ENCODE measurements around the gene BRSK2. TPM values are rescaled to one million over a fixed set of nuclear protein-coding genes. Genes with fewer than 3 reads are reported as not detected.

BRSK2 gene
- total and polyA plus RNA-seq, 9 of the 15 experiments (the other 6 are each of a cell fraction or from before 2014, with no cell fraction given): 0.06 to 0.52 (median 0.18) TPM; not detected in 5

DNA sequence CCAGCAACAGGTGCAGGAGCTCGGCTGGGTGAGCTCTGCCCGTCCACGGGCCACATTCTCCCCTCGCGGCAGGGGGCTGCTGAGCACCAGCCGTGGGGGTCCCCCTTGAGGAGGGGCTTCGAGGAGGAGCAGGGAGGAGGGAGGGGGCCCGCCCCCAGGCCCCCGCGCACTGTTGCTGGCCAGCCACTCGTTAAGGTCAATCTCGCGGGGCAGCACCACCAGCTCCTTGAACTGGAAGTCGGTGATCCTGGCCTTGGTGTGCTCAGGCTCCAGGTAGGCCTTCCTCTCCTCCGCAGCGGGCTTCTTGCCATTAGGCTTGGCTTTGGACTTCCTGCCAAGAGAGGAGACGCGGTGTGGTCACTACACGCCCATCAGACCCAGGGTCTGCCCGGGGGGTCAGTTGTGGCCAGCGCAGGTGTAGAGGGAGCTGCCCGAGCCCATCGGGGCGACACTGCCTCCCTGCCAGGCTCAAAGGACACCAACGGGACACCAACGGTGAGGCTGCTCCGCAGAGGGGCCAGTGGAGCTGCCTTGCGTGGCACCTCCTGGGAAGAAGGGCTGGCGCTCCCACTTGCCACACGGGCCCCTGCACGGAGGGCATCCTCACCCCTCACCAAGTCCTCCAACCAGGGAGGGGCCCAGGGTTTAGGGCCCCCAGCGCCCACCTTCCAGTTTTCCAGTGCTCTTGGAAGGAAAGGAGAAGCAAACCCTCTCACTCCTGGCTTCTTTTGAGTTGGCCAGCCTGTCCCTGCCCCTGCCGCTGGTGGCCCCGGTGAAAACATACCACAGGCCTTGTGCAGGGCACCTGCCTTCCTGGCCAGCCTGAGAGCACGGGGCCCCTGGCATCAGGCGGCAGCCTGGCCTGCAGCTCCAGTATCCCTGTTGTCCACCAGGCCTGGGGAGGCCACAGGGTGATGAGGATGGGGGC lies 91.1 kb downstream of the BRSK2 start:
- Histone ChIP-seq H3K27me3 (ENCODE audit: control insufficient read depth in 2 of 2, insufficient read depth in 2 of 2, low read length in 2 of 2) (no peaks in the 10 kb centered on the region), H3K9ac (ENCODE audit: insufficient read depth in 1 of 2, low read depth in 2 of 2, low read length in 2 of 2) (no peak overlapping the region), H3K27ac (ENCODE audit: extremely low read depth, low read depth, low read length) (no peak overlapping the region), H3K4me1 (replicated peaks in 1 of 2; ENCODE audit: control insufficient read depth in 2 of 2, insufficient read depth in 2 of 2, low read length in 2 of 2) (peaks cover 0 to 29% of the 10 kb centered on the region in 2 experiments; a peak in 2 of 5 replicates), H3K9me3 (replicated peaks; ENCODE audit: control insufficient read depth, insufficient read depth, low read depth, low read length) (no peaks in the 10 kb centered on the region), H2AFZ (ENCODE audit: low read depth, low read length) (no peak overlapping the region), H3K4me2 (ENCODE audit: insufficient read depth, low read length) (no peak overlapping the region), H3K9me1 (ENCODE audit: control insufficient read depth, insufficient read depth, low read length) (no peaks in the 10 kb centered on the region), H4K20me1 (replicated peaks; ENCODE audit: control insufficient read depth, insufficient read depth, low read length) (peaks cover 28% of the 10 kb centered on the region), H3K79me2 (ENCODE audit: control insufficient read depth, insufficient read depth, low read length) (no peaks in the 10 kb centered on the region), H3K36me3 (ENCODE audit: control insufficient read depth, insufficient read depth, low read length) (peaks cover 9% of the 10 kb centered on the region; the same call in 1 of the 3 replicates), H3K4me3 (no peak overlapping the region)
- in situ Hi-C loops (cut with MboI) (no loop called here), intact Hi-C loops (cut with micrococcal nuclease) (no loop called here)
- FAIRE-seq: no peak
- TF ChIP-seq ZFP30 (CRISPR knock-in tag; IDR thresholded peaks at IDR 0.05; ENCODE audit: borderline replicate concordance) (no peak), POLR2G (IDR thresholded peaks at IDR 0.05; ENCODE audit: low read depth, low read length) (0 out of 2 replicates have a peak, but pooled peaks have one; percentile 14)
- no peak for ATAC-seq
- no peak for DNase-seq (ENCODE audit: extremely low read depth in 1 of 4, low spot score in 3 of 4)
- ChIA-PET POLR2A (interaction anchor here (0.6 to 1.1 kb wide), 2 partner anchors 14 to 262 kb away, joined by 3 to 4 read pairs; no protein-coding TSS in a partner anchor), CTCF (ENCODE audit: low intra/inter-chr PET ratio) (no interaction called here)
- 91% methylated on average over 23 of the region's 36 CpGs for WGBS (ENCODE audit: insufficient coverage, low coverage, missing lambda C conversion rate)
- no TSS peak for BruUV-seq (replicated peaks)

DNA sequence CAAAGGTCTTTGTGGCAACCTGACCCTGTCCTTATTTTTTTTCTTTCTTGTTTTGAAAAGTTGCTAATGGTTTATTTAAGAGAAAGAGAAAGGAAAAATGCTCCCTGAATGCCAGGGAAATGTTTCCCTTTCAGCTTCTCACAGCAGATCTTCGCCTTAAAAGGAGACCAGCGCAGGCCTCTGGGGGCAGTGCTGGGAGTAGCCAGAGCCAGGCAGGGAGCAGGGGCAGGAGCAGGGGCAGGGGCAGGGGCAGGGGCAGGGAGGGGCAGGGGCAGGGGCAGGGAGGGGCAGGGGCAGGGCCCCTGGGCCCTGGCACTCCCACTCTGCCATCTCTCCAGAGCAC lies 91.7 kb downstream of the BRSK2 start:
- in situ Hi-C loops (cut with MboI) (no loop called here), intact Hi-C loops (cut with micrococcal nuclease) (no loop called here)
- Histone ChIP-seq H3K36me3 (ENCODE audit: control insufficient read depth, insufficient read depth, low read length) (peaks cover 9% of the 10 kb centered on the region; the same call in 1 of the 3 replicates), H3K79me2 (ENCODE audit: control insufficient read depth, insufficient read depth, low read length) (no peaks in the 10 kb centered on the region), H3K4me1 (replicated peaks in 1 of 2; ENCODE audit: control insufficient read depth in 2 of 2, insufficient read depth in 2 of 2, low read length in 2 of 2) (peaks cover 0 to 36% of the 10 kb centered on the region in 2 experiments; a peak in 2 of 5 replicates), H4K20me1 (replicated peaks; ENCODE audit: control insufficient read depth, insufficient read depth, low read length) (peaks cover 28% of the 10 kb centered on the region), H3K4me3 (no peak overlapping the region), H2AFZ (ENCODE audit: low read depth, low read length) (no peak overlapping the region), H3K9me1 (ENCODE audit: control insufficient read depth, insufficient read depth, low read length) (no peaks in the 10 kb centered on the region), H3K27me3 (ENCODE audit: control insufficient read depth in 2 of 2, insufficient read depth in 2 of 2, low read length in 2 of 2) (no peaks in the 10 kb centered on the region), H3K27ac (ENCODE audit: extremely low read depth, low read depth, low read length) (no peak overlapping the region), H3K4me2 (ENCODE audit: insufficient read depth, low read length) (no peak overlapping the region), H3K9ac (ENCODE audit: insufficient read depth in 1 of 2, low read depth in 2 of 2, low read length in 2 of 2) (no peak overlapping the region), H3K9me3 (replicated peaks; ENCODE audit: control insufficient read depth, insufficient read depth, low read depth, low read length) (no peaks in the 10 kb centered on the region)
- no peak for ATAC-seq
- ChIA-PET CTCF (ENCODE audit: low intra/inter-chr PET ratio) (no interaction called here), POLR2A (no interaction called here)
- TF ChIP-seq CBX1 (IDR thresholded peaks at IDR 0.05; ENCODE audit: low read depth): no peak
- no peak for TF ChIP-seq NR2C2 (CRISPR knock-in tag; IDR thresholded peaks at IDR 0.05)
- TF ChIP-seq NR2C2 (tag; IDR thresholded peaks at IDR 0.05): no peak
- TF ChIP-seq, protein P1, sequence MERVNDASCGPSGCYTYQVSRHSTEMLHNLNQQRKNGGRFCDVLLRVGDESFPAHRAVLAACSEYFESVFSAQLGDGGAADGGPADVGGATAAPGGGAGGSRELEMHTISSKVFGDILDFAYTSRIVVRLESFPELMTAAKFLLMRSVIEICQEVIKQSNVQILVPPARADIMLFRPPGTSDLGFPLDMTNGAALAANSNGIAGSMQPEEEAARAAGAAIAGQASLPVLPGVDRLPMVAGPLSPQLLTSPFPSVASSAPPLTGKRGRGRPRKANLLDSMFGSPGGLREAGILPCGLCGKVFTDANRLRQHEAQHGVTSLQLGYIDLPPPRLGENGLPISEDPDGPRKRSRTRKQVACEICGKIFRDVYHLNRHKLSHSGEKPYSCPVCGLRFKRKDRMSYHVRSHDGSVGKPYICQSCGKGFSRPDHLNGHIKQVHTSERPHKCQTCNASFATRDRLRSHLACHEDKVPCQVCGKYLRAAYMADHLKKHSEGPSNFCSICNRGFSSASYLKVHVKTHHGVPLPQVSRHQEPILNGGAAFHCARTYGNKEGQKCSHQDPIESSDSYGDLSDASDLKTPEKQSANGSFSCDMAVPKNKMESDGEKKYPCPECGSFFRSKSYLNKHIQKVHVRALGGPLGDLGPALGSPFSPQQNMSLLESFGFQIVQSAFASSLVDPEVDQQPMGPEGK (CRISPR knock-in tag; IDR thresholded peaks at IDR 0.05; ENCODE audit: borderline replicate concordance): no peak
- no peak for TF ChIP-seq RUNX1 (IDR thresholded peaks at IDR 0.05; ENCODE audit: low read depth)
- no peak for TF ChIP-seq PTRF (tag; IDR thresholded peaks at IDR 0.05)
- no peak for TF ChIP-seq ASH1L (IDR thresholded peaks at IDR 0.05; ENCODE audit: borderline replicate concordance, low read depth, partially characterized antibody)
- TF ChIP-seq SP1 (CRISPR knock-in tag; IDR thresholded peaks at IDR 0.05): no peak
- no peak for TF ChIP-seq ZFP1 (CRISPR knock-in tag; IDR thresholded peaks at IDR 0.05)
- no peak for TF ChIP-seq ZNF79 (CRISPR knock-in tag; IDR thresholded peaks at IDR 0.05; ENCODE audit: low read depth)
- no TSS peak for BruUV-seq (replicated peaks)
- DNase-seq (ENCODE audit: extremely low read depth in 1 of 4, low spot score in 3 of 4): no peak
- FAIRE-seq: no peak
- no CpG with 5 or more reads among the region's 2 CpGs for WGBS (ENCODE audit: insufficient coverage, low coverage, missing lambda C conversion rate)

All from K562 (cell line).